ENCODE measurements around the gene SLC10A6.

Gene SLC10A6

GRCh38 chr4:86788826-86789225 is 60.4 kb downstream of the SLC10A6 start:
- no peak for TF ChIP-seq MYC (IDR thresholded peaks at IDR 0.05; ENCODE audit: low read depth, low read length)
- no peak for TF ChIP-seq POLR2A (IDR thresholded peaks at IDR 0.05; ENCODE audit: extremely low read depth, insufficient read length)
- no peak for TF ChIP-seq MAX (IDR thresholded peaks at IDR 0.05; ENCODE audit: low read depth, low read length)
- no peak for TF ChIP-seq CTCF (IDR thresholded peaks at IDR 0.05; ENCODE audit: low read depth, low read length)
- DNase-seq (ENCODE audit: low read depth): no peak
- H3K4me3 ChIP-seq (ENCODE audit: low read depth, low read length): no peak overlapping the region

GRCh38 chr4:86778175-86778574 is 71.0 kb downstream of the SLC10A6 start:
- no peak overlapping the region for H3K4me3 ChIP-seq (ENCODE audit: low read depth, low read length)
- no peak for DNase-seq (ENCODE audit: low read depth)
- no peak for TF ChIP-seq POLR2A (IDR thresholded peaks at IDR 0.05; ENCODE audit: extremely low read depth, insufficient read length)
- no peak for TF ChIP-seq MYC (IDR thresholded peaks at IDR 0.05; ENCODE audit: low read depth, low read length)
- no peak for TF ChIP-seq CTCF (IDR thresholded peaks at IDR 0.05; ENCODE audit: low read depth, low read length)
- no peak for TF ChIP-seq MAX (IDR thresholded peaks at IDR 0.05; ENCODE audit: low read depth, low read length)

GRCh38 chr4:86775061-86775460 is 74.1 kb downstream of the SLC10A6 start:
- DNase-seq (ENCODE audit: low read depth): no peak
- H3K4me3 ChIP-seq (ENCODE audit: low read depth, low read length): no peak overlapping the region
- TF ChIP-seq MYC (IDR thresholded peaks at IDR 0.05; ENCODE audit: low read depth, low read length) (no peak), CTCF (IDR thresholded peaks at IDR 0.05; ENCODE audit: low read depth, low read length) (no peak), POLR2A (IDR thresholded peaks at IDR 0.05; ENCODE audit: extremely low read depth, insufficient read length) (no peak), MAX (IDR thresholded peaks at IDR 0.05; ENCODE audit: low read depth, low read length) (no peak)
